Activated CD8-positive, alpha-beta memory T cell treated with anti-CD3 and anti-CD28 coated beads for 36 hours (primary cell): Measurements from ENCODE around the gene BGLAP. TPM values are rescaled to one million over a fixed set of nuclear protein-coding genes. Genes with fewer than 3 reads are reported as not detected.

Source experiments
- total RNA-seq, 2 experiments: library from RNA; stranded (reverse); gene quantifications; one replicate each; pipeline ENCODE4 v1.2.3, GENCODE V29; 2021

The BGLAP gene
- total RNA-seq, 2 experiments from 2014 or later, result 1.8 to 2.2 TPM

Other genes with a start within 250 kb of the BGLAP start
- 100 to 1,000 TPM; 170 to 177 TPM for gene SSR2, start 221.2 kb upstream of the BGLAP start, total RNA-seq
- 10 to 100 TPM; 53.8 to 55.4 TPM for gene UBQLN4, start 188.4 kb upstream of the BGLAP start, total RNA-seq
- 10 to 100 TPM; 63.5 to 65.9 TPM for gene LAMTOR2, start 187.4 kb upstream of the BGLAP start, total RNA-seq
- gene RAB25, start 181.0 kb upstream of the BGLAP start, total RNA-seq, result under 1 TPM in 1 of 2 experiments, not detected in 1; 0.46 TPM
- under 1 TPM; 0.65 to 0.67 TPM for gene MEX3A, start 159.7 kb upstream of the BGLAP start, total RNA-seq
- gene LMNA, start 127.5 kb upstream of the BGLAP start, total RNA-seq, result 10 to 100 TPM; 95.3 to 95.9 TPM
- gene SEMA4A, start 88.6 kb upstream of the BGLAP start, total RNA-seq, result 10 to 100 TPM; 18.4 to 18.8 TPM
- gene SLC25A44, start 48.1 kb upstream of the BGLAP start, total RNA-seq, result 10 to 100 TPM; 26.7 to 31.0 TPM
- gene PMF1, start 29.2 kb upstream of the BGLAP start, total RNA-seq, result 10 to 100 TPM; 79.7 to 82.9 TPM
- gene PAQR6, start 5.9 kb downstream of the BGLAP start, total RNA-seq, result 1 to 10 TPM; 2.3 to 2.5 TPM
- 100 to 1,000 TPM; 109 to 112 TPM for gene SMG5, start 40.6 kb downstream of the BGLAP start, total RNA-seq
- gene TMEM79, start 42.1 kb downstream of the BGLAP start, total RNA-seq, result 10 to 100 TPM; 10.1 to 10.2 TPM
- gene GLMP, start 53.5 kb downstream of the BGLAP start, total RNA-seq, result 10 to 100 TPM; 20.3 to 20.6 TPM
- not detected for gene VHLL, start 57.1 kb downstream of the BGLAP start, total RNA-seq
- gene CCT3, start 96.1 kb downstream of the BGLAP start, total RNA-seq, result 100 to 1,000 TPM; 500 to 528 TPM
- under 1 TPM in 1 of 2 experiments, not detected in 1; 0.36 TPM for gene TSACC, start 96.3 kb downstream of the BGLAP start, total RNA-seq
- not detected for gene RHBG, start 127.0 kb downstream of the BGLAP start, total RNA-seq